Measurements from ENCODE around the gene COPZ1.
A peak's percentile ranks its signal among the peaks of the same experiment; 100 is the strongest.

Gene COPZ1

GRCh38 chr12:54377797-54378515 lies 53.0 kb downstream of the COPZ1 start:
- TF ChIP-seq OSR1 (CRISPR knock-in tag; IDR thresholded peaks at IDR 0.05) (no peak), ZFP3 (CRISPR knock-in tag; IDR thresholded peaks at IDR 0.05) (no peak), TOX (CRISPR knock-in tag; IDR thresholded peaks at IDR 0.05; ENCODE audit: borderline replicate concordance) (no peak)
- TF ChIP-seq, protein P1, sequence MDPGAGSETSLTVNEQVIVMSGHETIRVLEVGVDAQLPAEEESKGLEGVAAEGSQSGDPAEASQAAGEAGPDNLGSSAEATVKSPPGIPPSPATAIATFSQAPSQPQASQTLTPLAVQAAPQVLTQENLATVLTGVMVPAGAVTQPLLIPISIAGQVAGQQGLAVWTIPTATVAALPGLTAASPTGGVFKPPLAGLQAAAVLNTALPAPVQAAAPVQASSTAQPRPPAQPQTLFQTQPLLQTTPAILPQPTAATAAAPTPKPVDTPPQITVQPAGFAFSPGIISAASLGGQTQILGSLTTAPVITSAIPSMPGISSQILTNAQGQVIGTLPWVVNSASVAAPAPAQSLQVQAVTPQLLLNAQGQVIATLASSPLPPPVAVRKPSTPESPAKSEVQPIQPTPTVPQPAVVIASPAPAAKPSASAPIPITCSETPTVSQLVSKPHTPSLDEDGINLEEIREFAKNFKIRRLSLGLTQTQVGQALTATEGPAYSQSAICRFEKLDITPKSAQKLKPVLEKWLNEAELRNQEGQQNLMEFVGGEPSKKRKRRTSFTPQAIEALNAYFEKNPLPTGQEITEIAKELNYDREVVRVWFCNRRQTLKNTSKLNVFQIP (CRISPR knock-in tag; IDR thresholded peaks at IDR 0.05; ENCODE audit: borderline replicate concordance, low read depth): no peak
- ATAC-seq: no peak

GRCh38 chr12:54378796-54379397 lies 54.0 kb downstream of the COPZ1 start:
- TF ChIP-seq OSR1 (CRISPR knock-in tag; IDR thresholded peaks at IDR 0.05) (no peak), CREB5 (CRISPR knock-in tag; IDR thresholded peaks at IDR 0.05; ENCODE audit: low read depth) (no peak), ZC3H10 (CRISPR knock-in tag; IDR thresholded peaks at IDR 0.05) (no peak), ZFP30 (CRISPR knock-in tag; IDR thresholded peaks at IDR 0.05) (no peak), ZFP3 (CRISPR knock-in tag; IDR thresholded peaks at IDR 0.05) (no peak), SNAI2 (CRISPR knock-in tag; IDR thresholded peaks at IDR 0.05) (no peak), CSRNP3 (CRISPR knock-in tag; IDR thresholded peaks at IDR 0.05) (no peak), GLIS3 (CRISPR knock-in tag; IDR thresholded peaks at IDR 0.05) (no peak), ESRRG (CRISPR knock-in tag; IDR thresholded peaks at IDR 0.05) (no peak), ZNF8 (CRISPR knock-in tag; IDR thresholded peaks at IDR 0.05) (no peak), RARB (CRISPR knock-in tag; IDR thresholded peaks at IDR 0.05) (no peak), ARNTL (CRISPR knock-in tag; IDR thresholded peaks at IDR 0.05; ENCODE audit: borderline replicate concordance, low read depth) (no peak), ISL1 (CRISPR knock-in tag; IDR thresholded peaks at IDR 0.05) (no peak), TCF4 (CRISPR knock-in tag; IDR thresholded peaks at IDR 0.05; ENCODE audit: borderline replicate concordance) (no peak), CSDC2 (CRISPR knock-in tag; IDR thresholded peaks at IDR 0.05) (no peak), PPARA (CRISPR knock-in tag; IDR thresholded peaks at IDR 0.05; ENCODE audit: borderline replicate concordance) (no peak)
- TF ChIP-seq, protein P1 (CRISPR knock-in tag; IDR thresholded peaks at IDR 0.05; ENCODE audit: borderline replicate concordance, low read depth): no peak
- ATAC-seq: peak; percentile 92

DNA sequence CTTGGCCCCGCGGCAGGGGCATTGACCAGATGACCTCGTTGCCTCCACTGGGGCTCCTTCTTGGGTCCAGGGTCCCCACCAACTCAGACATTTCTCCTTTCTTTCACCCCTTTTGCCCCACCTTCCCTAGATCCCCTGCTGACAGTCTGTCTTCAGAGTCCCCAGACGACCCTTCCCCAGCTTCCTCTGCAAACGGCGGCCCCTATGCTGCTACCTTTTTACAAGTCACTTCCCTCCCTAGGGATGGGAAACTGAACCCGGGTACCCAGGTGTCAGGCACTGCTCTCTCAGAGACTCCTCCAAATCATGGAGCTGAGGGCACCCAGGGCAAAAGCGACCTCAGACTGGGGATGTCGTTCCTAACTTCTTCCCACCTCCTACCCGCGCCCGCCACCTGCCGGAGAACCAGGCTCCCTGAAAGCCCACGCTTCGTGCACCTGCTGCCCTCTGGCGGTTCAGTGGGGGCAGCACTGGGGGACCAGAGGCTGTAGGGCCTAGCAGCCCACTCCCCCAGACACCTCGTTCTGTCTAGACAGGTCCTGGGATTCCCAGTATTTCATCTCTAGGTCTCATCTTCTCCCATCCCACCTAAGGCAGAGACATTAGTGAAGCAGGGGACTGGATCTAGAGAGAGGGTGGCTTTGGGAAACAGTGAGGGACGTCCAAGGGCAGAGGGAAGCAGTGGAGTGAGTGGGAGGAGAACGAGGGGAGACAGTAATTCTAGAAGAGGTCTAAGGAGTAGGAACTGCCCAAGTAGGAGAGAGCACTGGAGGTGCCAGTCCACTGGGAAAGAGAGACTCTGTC lies 54.7 kb downstream of the COPZ1 start:
- ATAC-seq: peak; percentile 95
- TF ChIP-seq CREB5 (CRISPR knock-in tag; IDR thresholded peaks at IDR 0.05; ENCODE audit: low read depth): no peak
- no peak for TF ChIP-seq BACH2 (CRISPR knock-in tag; IDR thresholded peaks at IDR 0.05; ENCODE audit: borderline replicate concordance)
- no peak for TF ChIP-seq PATZ1 (CRISPR knock-in tag; IDR thresholded peaks at IDR 0.05; ENCODE audit: borderline replicate concordance)

All from SK-N-SH treated with all-trans-retinoic acid at 6 μM for 48 hours (cell line).